A549 (cell line): ENCODE measurements around the gene ATP4A. TPM values are rescaled to one million over a fixed set of nuclear protein-coding genes. Genes with fewer than 3 reads are reported as not detected.

Experiments
- ATAC-seq, 2 experiments: fragments of 200-7000 bp in 1 of 2; fragments of >200 bp in 1 of 2; cut with Nextera tagmentation in 1 of 2; cut with Tn5 transposase in 1 of 2; 3 replicates each; pipeline versions ENCODE4 v1.8.0 to v1.9.1; 2018 to 2020; ENCODE audit warnings: mild to moderate bottlenecking in 1 of 2, moderate library complexity in 1 of 2
- CTCF ChIA-PET: fragments of 300-600 bp; sonication (Branson Sonifier 250); formaldehyde crosslinking; extraction: SDS; loops from one replicate; lab custom pipeline; 2021; ENCODE audit warnings: antibody characterized with exemption, inconsistent platforms; lab: Yijun Ruan, JAX
- POLR2A ChIA-PET: fragments of 350-600 bp; formaldehyde crosslinking; extraction: SDS; loops from one replicate; lab custom pipeline; 2021; ENCODE audit warnings: antibody characterized with exemption, inconsistent platforms; lab: Yijun Ruan, JAX
- DNase-seq, 2 experiments: peaks; one replicate each; pipeline versions ENCODE4 v3.0.0 to v3.0.0-alpha.2; 2011 to 2016; ENCODE audit warnings: low read depth in 1 of 2, low spot score in 1 of 2
- FAIRE-seq: peaks from 2 replicates; lab custom pipeline; 2011; peaks lifted over from hg19 to GRCh38; lab: Jason Lieb, UNC
- H3K27ac ChIP-seq, 2 experiments: fragments of >200 bp; sonication (Bioruptor Twin); formaldehyde crosslinking; 3 replicates each; pipeline ENCODE4 v1.5.1; 2016 to 2017
- H3K4me1 ChIP-seq: fragments of >200 bp; sonication (Bioruptor Twin); formaldehyde crosslinking; 3 replicates; pipeline ENCODE4 v1.6.1; 2016
- H3K4me2 ChIP-seq: fragments of >200 bp; sonication (Bioruptor Twin); formaldehyde crosslinking; 3 replicates; pipeline ENCODE4 v1.6.1; 2016
- H3K4me3 ChIP-seq: fragments of >200 bp; sonication (Bioruptor Twin); formaldehyde crosslinking; 3 replicates; pipeline ENCODE4 v1.5.1; 2016
- H3K9me3 ChIP-seq: fragments of >200 bp; sonication (Bioruptor Twin); formaldehyde crosslinking; 3 replicates; pipeline ENCODE4 v1.6.1; 2016
- CBX8 ChIP-seq: fragments of 200-600 bp; sonication (generic); IDR thresholded peaks from 2 replicates; pipeline ENCODE4 v1.6.1; 2016
- EHF ChIP-seq: fragments of 250-450 bp; sonication (Bioruptor Pico); IDR thresholded peaks from 2 replicates; pipeline ENCODE4 v1.5.0; 2020; ENCODE audit warnings: mild to moderate bottlenecking
- EHMT2 ChIP-seq: fragments of 200-600 bp; sonication (generic); IDR thresholded peaks from 2 replicates; pipeline ENCODE4 v1.6.1; 2016; ENCODE audit warnings: antibody characterized with exemption, low read depth, mild to moderate bottlenecking, moderate library complexity
- FOSB ChIP-seq: fragments of 250-450 bp; sonication (Bioruptor Pico); IDR thresholded peaks from 2 replicates; pipeline ENCODE4 v1.5.0; 2020; ENCODE audit warnings: mild to moderate bottlenecking, moderate library complexity
- FOSL2 ChIP-seq, 2 experiments: fragments of 450-650 bp in 1 of 2; fragments of >200 bp in 1 of 2; sonication (Bioruptor Twin) in 1 of 2; formaldehyde crosslinking; IDR thresholded peaks; 2 replicates each; pipeline versions ENCODE4 v1.5.0 to v1.6.1; 2016 to 2020; ENCODE audit warnings: mild to moderate bottlenecking in 1 of 2, moderate library complexity in 1 of 2
- JUN ChIP-seq, 2 experiments: fragments of >200 bp; sonication (Bioruptor Twin); formaldehyde crosslinking; IDR thresholded peaks; 2 replicates in 1 of 2; 3 replicates in 1 of 2; pipeline ENCODE4 v1.6.1; 2016 to 2017
- JUNB ChIP-seq: fragments of >200 bp; sonication (Bioruptor Twin); formaldehyde crosslinking; IDR thresholded peaks from 2 replicates; pipeline ENCODE4 v1.6.1; 2016
- MAZ ChIP-seq: fragments of 150-350 bp; IDR thresholded peaks from 2 replicates; pipeline ENCODE4 v1.6.1; 2014; ENCODE audit warnings: antibody characterized with exemption, low read depth, low read length, borderline replicate concordance
- MYC ChIP-seq: IDR thresholded peaks from 2 replicates; pipeline ENCODE4 v1.6.1; 2012; ENCODE audit warnings: mild to moderate bottlenecking, inconsistent platforms, low read length, improper control_type of control experiment, borderline replicate concordance
- NR3C1 ChIP-seq: fragments of >200 bp; sonication (Bioruptor Twin); formaldehyde crosslinking; IDR thresholded peaks from 3 replicates; pipeline ENCODE4 v1.6.1; 2017
- POLR2A ChIP-seq: IDR thresholded peaks from 2 replicates; pipeline ENCODE4 v1.6.1; 2012; ENCODE audit warnings: mild to moderate bottlenecking, low read length
- POLR2AphosphoS2 ChIP-seq: conservative IDR thresholded peaks from 2 replicates; pipeline ENCODE4 v1.6.1; 2012; ENCODE audit warnings: low read length, improper control_type of control experiment, inconsistent platforms
- RNF2 ChIP-seq: fragments of 200-600 bp; sonication (generic); IDR thresholded peaks from 2 replicates; pipeline ENCODE4 v1.6.1; 2016; ENCODE audit warnings: low read depth, mild to moderate bottlenecking, antibody characterized with exemption, moderate library complexity, borderline replicate concordance
- ZC3H11A ChIP-seq: fragments of 450-650 bp; IDR thresholded peaks from 2 replicates; pipeline ENCODE4 v1.6.1; 2014; ENCODE audit warnings: antibody characterized with exemption, mild to moderate bottlenecking
- WGBS: methylation state at CpG from one replicate; pipeline ENCODE4 v1.1.6; 2017; ENCODE audit errors: missing lambda C conversion rate; 5-methylcytosine and 5-hydroxymethylcytosine counted together
- polyA plus RNA-seq, 4 experiments: library from polyadenylated mRNA; depleted of rRNA in 3 of 4; stranded (reverse); fragments of >200 nt; fragmentation: RNase III in 1 of 4; extraction: RNeasy Plus Mini Kit Qiagen cat#74134 plus additional on column Dnase treatment in 1 of 4; gene quantifications; 2 replicates in 3 of 4; 3 replicates in 1 of 4; pipeline ENCODE4 v1.2.3, GENCODE V29; 2011 to 2017
- TF ChIP-seq, protein P1 (sequence below): fragments of 250-450 bp; sonication (Bioruptor Pico); IDR thresholded peaks from 2 replicates; pipeline ENCODE4 v1.5.0; 2021; ENCODE audit warnings: mild to moderate bottlenecking, moderate library complexity, borderline replicate concordance
- TF ChIP-seq, protein P2 (sequence below): fragments of >200 bp; sonication (Bioruptor Twin); formaldehyde crosslinking; IDR thresholded peaks from 3 replicates; pipeline ENCODE4 v1.5.1; 2016
- TF ChIP-seq, protein P3 (sequence below): fragments of 150-350 bp; IDR thresholded peaks from 2 replicates; pipeline ENCODE4 v1.6.1; 2014; ENCODE audit warnings: low read depth, mild to moderate bottlenecking, low read length
- TF ChIP-seq, protein P4 (sequence below): fragments of >200 bp; sonication (Bioruptor Twin); formaldehyde crosslinking; IDR thresholded peaks from 3 replicates; pipeline ENCODE4 v1.6.1; 2016
- TF ChIP-seq, protein P5 (sequence below): IDR thresholded peaks from 2 replicates; pipeline ENCODE4 v1.6.1; 2012

ATP4A gene
- polyA plus RNA-seq, 2 of the 4 experiments (the other 2 are of a cell fraction), result not detected

DNA sequence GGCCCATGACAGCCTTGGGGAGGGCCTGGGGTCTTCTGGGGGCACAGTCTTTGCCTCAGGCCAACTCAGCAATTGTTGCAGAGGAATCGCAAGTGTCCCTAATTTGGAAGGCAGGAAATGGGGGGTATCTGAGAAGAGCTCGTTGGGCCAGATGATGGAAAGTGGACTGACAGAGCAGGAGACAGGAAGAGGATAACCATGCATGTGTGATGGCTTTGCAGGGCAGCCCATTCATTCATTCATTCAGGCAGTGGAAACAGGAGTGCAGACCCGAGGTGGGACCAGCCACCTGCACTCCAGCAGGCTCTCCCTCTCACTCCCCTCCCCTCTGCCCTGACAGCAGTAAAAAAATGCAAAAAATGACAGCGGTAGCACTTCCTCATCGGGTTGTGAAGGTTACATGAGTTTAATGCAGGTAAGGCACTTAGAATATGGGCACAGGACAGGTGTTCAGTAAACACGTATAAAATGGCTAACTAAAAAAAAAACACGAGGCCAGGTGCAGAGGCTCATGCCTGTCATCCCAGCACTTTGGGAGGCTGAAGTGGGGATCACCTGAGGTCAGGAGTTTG, 23.0 kb downstream of the ATP4A start (continued):
- TF ChIP-seq FOSL2 (IDR thresholded peaks at IDR 0.05) (no peak), FOSL2 (CRISPR knock-in tag; IDR thresholded peaks at IDR 0.05) (no peak), EHF (CRISPR knock-in tag) (no peak)

DNA sequence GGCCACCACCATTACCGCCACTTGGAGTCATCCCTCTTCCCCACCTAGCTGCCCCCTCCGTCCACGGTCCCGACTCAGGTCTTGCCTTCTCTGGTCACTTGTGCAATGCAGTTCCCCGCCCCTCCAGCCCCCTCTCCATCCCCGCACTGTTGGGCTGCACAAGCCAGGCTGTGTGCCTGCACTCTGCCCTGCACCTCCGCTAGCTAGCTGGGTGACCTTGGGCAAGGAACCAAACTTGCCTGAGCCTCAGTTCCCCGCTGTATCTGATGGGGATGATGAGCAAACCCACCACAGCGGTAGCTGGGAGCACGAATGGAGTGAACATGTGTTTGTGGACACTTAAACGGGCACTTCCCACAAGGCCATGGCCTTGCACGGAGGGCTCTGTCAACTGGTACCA, 23.6 kb downstream of the ATP4A start:
- no peak for FAIRE-seq
- CTCF ChIA-PET, result interaction anchor here (1.0 to 4.6 kb wide), 4 partner anchors 9 to 187 kb away, joined by 3 to 31 read pairs (median 5); no protein-coding TSS in a partner anchor

More for the DNA sequence above, 23.6 kb downstream of the ATP4A start:
- TF ChIP-seq EHMT2 (no peak), JUNB (no peak), ZC3H11A (no peak), CBX8 (no peak), POLR2A (no peak), NR3C1 (no peak), MYC (no peak), FOSB (CRISPR knock-in tag) (no peak), MAZ (no peak), JUN (IDR thresholded peaks at IDR 0.05) (no peak), RNF2 (no peak), POLR2AphosphoS2 (no peak)
- TF ChIP-seq, protein P1, sequence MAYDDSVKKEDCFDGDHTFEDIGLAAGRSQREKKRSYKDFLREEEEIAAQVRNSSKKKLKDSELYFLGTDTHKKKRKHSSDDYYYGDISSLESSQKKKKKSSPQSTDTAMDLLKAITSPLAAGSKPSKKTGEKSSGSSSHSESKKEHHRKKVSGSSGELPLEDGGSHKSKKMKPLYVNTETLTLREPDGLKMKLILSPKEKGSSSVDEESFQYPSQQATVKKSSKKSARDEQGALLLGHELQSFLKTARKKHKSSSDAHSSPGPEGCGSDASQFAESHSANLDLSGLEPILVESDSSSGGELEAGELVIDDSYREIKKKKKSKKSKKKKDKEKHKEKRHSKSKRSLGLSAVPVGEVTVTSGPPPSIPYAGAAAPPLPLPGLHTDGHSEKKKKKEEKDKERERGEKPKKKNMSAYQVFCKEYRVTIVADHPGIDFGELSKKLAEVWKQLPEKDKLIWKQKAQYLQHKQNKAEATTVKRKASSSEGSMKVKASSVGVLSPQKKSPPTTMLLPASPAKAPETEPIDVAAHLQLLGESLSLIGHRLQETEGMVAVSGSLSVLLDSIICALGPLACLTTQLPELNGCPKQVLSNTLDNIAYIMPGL (CRISPR knock-in tag), result no peak
- TF ChIP-seq, protein P2, sequence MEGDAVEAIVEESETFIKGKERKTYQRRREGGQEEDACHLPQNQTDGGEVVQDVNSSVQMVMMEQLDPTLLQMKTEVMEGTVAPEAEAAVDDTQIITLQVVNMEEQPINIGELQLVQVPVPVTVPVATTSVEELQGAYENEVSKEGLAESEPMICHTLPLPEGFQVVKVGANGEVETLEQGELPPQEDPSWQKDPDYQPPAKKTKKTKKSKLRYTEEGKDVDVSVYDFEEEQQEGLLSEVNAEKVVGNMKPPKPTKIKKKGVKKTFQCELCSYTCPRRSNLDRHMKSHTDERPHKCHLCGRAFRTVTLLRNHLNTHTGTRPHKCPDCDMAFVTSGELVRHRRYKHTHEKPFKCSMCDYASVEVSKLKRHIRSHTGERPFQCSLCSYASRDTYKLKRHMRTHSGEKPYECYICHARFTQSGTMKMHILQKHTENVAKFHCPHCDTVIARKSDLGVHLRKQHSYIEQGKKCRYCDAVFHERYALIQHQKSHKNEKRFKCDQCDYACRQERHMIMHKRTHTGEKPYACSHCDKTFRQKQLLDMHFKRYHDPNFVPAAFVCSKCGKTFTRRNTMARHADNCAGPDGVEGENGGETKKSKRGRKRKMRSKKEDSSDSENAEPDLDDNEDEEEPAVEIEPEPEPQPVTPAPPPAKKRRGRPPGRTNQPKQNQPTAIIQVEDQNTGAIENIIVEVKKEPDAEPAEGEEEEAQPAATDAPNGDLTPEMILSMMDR, result no peak
- TF ChIP-seq, protein P3, sequence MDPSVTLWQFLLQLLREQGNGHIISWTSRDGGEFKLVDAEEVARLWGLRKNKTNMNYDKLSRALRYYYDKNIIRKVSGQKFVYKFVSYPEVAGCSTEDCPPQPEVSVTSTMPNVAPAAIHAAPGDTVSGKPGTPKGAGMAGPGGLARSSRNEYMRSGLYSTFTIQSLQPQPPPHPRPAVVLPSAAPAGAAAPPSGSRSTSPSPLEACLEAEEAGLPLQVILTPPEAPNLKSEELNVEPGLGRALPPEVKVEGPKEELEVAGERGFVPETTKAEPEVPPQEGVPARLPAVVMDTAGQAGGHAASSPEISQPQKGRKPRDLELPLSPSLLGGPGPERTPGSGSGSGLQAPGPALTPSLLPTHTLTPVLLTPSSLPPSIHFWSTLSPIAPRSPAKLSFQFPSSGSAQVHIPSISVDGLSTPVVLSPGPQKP, result no peak
- TF ChIP-seq, protein P4, sequence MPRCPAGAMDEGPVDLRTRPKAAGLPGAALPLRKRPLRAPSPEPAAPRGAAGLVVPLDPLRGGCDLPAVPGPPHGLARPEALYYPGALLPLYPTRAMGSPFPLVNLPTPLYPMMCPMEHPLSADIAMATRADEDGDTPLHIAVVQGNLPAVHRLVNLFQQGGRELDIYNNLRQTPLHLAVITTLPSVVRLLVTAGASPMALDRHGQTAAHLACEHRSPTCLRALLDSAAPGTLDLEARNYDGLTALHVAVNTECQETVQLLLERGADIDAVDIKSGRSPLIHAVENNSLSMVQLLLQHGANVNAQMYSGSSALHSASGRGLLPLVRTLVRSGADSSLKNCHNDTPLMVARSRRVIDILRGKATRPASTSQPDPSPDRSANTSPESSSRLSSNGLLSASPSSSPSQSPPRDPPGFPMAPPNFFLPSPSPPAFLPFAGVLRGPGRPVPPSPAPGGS, result no peak
- TF ChIP-seq, protein P5, sequence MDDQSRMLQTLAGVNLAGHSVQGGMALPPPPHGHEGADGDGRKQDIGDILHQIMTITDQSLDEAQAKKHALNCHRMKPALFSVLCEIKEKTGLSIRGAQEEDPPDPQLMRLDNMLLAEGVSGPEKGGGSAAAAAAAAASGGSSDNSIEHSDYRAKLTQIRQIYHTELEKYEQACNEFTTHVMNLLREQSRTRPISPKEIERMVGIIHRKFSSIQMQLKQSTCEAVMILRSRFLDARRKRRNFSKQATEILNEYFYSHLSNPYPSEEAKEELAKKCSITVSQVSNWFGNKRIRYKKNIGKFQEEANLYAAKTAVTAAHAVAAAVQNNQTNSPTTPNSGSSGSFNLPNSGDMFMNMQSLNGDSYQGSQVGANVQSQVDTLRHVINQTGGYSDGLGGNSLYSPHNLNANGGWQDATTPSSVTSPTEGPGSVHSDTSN, result no peak
- no peak overlapping the region for H3K4me2 ChIP-seq
- H3K4me3 ChIP-seq, result no peak overlapping the region
- H3K27ac ChIP-seq, result no peak overlapping the region
- no peak for DNase-seq
- H3K9me3 ChIP-seq, result no peaks in the 10 kb centered on the region
- WGBS, result 91% methylated on average over 12 of the region's 12 CpGs
- ATAC-seq, result no peak
- peaks cover 5% of the 10 kb centered on the region; the same call in 2 of the 3 replicates for H3K4me1 ChIP-seq
- POLR2A ChIA-PET, result interaction anchor here (1.0 to 1.3 kb wide), 2 partner anchors 11 to 29 kb away, joined by 3 read pairs; no protein-coding TSS in a partner anchor
